ENCODE results near the gene ZNF586.

DNA sequence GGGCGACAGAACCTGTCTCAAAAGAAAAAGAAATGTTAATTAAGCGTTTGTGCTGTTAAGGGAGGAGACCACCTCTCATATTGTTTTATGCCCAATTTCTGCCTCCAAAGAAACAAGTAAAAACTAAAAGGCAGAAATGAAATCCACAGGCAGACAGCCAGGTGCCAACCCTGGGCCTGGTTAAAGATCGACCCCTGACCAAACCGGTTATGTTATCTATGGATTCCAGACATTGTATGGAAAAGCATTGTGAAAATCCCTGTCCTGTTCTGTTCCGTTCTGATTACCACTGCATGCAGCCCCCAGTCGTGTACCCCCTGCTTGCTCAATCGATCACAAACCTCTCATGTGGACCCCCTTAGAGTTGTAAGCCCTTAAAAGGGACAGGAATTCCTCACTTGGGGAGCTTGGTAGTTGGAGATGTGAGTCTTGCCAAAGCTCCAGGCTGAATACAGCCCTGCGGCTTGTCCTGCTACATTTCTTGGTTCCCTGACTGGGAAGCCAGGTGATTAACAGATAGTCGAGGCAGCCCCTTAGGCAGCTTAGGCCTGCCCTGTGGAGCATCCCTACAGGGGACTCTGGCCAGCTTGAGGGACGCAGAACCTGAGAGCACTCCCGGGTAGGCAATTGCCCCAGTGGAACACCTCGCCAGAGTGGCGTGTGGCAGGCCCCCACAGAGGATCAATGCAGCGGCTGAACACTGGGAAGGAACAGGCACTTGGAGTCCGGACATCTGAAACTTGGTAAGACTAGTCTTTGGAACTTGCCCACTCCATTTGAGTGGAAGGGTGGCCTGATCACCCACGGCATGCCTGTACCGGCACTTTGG lies 46.0 kb downstream of the ZNF586 start:
- TF ChIP-seq, protein P1, sequence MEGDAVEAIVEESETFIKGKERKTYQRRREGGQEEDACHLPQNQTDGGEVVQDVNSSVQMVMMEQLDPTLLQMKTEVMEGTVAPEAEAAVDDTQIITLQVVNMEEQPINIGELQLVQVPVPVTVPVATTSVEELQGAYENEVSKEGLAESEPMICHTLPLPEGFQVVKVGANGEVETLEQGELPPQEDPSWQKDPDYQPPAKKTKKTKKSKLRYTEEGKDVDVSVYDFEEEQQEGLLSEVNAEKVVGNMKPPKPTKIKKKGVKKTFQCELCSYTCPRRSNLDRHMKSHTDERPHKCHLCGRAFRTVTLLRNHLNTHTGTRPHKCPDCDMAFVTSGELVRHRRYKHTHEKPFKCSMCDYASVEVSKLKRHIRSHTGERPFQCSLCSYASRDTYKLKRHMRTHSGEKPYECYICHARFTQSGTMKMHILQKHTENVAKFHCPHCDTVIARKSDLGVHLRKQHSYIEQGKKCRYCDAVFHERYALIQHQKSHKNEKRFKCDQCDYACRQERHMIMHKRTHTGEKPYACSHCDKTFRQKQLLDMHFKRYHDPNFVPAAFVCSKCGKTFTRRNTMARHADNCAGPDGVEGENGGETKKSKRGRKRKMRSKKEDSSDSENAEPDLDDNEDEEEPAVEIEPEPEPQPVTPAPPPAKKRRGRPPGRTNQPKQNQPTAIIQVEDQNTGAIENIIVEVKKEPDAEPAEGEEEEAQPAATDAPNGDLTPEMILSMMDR (IDR thresholded peaks at IDR 0.05; ENCODE audit: low read depth, low read length), result no peak
- TF ChIP-seq POLR2A (IDR thresholded peaks at IDR 0.05; ENCODE audit: extremely low read depth, insufficient read length), result no peak
- no peak for TF ChIP-seq MAX (IDR thresholded peaks at IDR 0.05; ENCODE audit: low read depth, low read length)
- TF ChIP-seq MYC (IDR thresholded peaks at IDR 0.05; ENCODE audit: low read depth, low read length), result no peak

All from NB4 (cell line).